Epithelial cell of proximal tubule (primary cell): ENCODE data around the gene PLSCR1. TPM values are rescaled to one million over a fixed set of nuclear protein-coding genes. Genes with fewer than 3 reads are reported as not detected.

Source experiments
- DNase-seq: peaks from one replicate; pipeline ENCODE4 v3.0.0-alpha.2; 2011; ENCODE audit warnings: low read depth
- H3K4me3 ChIP-seq: 2 replicates; pipeline ENCODE4 v1.5.1; 2011; ENCODE audit warnings: low read depth, mild to moderate bottlenecking, low read length
- total RNA-seq: library from RNA; depleted of rRNA; stranded (reverse); fragments of >200 nt; gene quantifications from 2 replicates; pipeline ENCODE4 v1.2.3, GENCODE V29; 2015
- TF ChIP-seq, protein P1 (sequence below): conservative IDR thresholded peaks from 2 replicates; pipeline ENCODE4 v1.5.1; 2012; ENCODE audit warnings: low read depth, mild to moderate bottlenecking, low read length

The PLSCR1 gene
- total RNA-seq, 1 donor from 2014 or later: 124 TPM

DNA sequence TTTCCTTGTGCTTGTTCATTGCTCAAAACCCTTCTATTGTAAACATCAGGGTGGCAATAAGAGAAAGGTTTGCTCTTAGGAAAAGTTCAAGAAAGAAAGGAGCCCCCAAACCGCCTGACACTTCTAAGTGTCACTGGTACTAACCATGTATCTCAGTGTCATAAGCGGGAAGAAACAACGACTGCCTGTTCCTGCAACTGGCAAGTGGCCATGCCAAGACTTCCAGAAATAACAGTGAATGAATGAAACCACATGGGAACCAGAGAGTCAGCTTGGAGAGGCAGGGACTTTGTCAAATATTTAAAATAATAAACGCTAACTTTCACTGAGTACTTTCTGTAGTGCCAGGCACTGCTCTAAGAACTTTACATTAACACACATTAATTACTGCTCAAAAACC, 76.2 kb downstream of the PLSCR1 start:
- DNase-seq: no peak
- H3K4me3 ChIP-seq: no peak overlapping the region
- TF ChIP-seq, protein P1, sequence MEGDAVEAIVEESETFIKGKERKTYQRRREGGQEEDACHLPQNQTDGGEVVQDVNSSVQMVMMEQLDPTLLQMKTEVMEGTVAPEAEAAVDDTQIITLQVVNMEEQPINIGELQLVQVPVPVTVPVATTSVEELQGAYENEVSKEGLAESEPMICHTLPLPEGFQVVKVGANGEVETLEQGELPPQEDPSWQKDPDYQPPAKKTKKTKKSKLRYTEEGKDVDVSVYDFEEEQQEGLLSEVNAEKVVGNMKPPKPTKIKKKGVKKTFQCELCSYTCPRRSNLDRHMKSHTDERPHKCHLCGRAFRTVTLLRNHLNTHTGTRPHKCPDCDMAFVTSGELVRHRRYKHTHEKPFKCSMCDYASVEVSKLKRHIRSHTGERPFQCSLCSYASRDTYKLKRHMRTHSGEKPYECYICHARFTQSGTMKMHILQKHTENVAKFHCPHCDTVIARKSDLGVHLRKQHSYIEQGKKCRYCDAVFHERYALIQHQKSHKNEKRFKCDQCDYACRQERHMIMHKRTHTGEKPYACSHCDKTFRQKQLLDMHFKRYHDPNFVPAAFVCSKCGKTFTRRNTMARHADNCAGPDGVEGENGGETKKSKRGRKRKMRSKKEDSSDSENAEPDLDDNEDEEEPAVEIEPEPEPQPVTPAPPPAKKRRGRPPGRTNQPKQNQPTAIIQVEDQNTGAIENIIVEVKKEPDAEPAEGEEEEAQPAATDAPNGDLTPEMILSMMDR: no peak

DNA sequence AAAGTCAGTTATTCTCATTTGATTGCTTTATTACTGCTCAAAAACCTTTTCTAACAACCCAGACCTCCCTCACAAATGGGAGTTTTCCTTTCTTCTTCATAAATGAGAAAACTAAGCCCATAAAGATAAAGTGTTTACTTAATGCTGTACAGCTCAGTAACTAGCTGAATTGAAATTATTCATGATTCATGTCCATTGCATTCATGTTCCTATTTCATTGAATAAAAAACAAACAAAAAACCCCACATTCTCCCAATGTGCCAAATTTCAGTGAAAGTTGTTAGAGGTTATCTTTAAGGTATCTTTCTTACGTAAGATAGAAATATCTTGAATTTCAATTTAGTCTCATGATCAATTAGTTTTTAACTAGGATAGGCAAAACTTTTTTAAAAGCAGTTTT, 77.8 kb downstream of the PLSCR1 start:
- no peak for DNase-seq
- TF ChIP-seq, protein P1: no peak
- H3K4me3 ChIP-seq: no peak overlapping the region

DNA sequence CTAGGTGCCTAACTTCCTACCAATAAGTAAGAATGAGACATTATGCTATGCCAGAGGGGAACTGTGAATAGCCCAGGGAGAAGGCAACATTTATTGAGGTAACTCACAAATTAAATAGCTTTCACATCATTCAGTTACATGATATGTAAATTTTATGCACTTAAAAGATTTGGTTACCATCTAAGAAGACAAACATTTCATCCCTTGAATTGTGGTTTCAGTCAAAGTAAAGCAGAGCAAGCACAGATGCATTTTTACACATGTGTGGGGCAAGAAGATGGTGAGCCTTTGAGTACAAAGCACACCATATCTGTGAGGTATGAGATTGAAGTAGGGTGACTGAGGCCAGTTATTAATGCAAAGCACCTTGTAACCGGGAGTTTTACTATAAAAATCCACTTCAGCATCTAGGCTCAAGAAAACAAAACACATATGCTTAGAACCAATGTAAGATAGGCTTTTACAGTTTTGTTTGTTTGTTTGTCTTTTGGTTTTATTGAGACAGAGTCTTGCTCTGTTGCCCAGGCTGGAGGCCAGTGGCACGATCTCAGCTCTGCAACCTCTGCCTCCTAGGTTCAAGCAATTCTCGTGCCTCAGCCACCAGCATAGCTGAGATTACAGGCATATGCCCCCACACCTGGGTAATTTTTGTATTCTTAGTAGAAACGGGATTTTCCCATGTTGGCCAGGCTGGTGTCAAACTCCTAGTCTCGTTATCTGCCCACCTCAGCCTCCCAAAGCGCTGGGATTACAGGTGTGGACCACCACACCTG, 78.5 kb downstream of the PLSCR1 start:
- no peak overlapping the region for H3K4me3 ChIP-seq
- TF ChIP-seq, protein P1: no peak
- DNase-seq: no peak

Other genes with a start within 250 kb of the PLSCR1 start
- not detected in 2 replicates for gene PLSCR2, start 75.0 kb downstream of the PLSCR1 start, total RNA-seq
- not detected in 2 replicates for gene PLSCR5, start 60.7 kb upstream of the PLSCR1 start, total RNA-seq